DND-41 (cell line): ENCODE data around the gene OXA1L.

Experiments
- EZH2 ChIP-seq: IDR thresholded peaks from 3 replicates; pipeline ENCODE4 v1.6.1; 2012; ENCODE audit warnings: borderline replicate concordance, low read depth, mild to moderate bottlenecking, moderate library complexity, low read length, inconsistent platforms; ENCODE audit not compliant: severe bottlenecking
- TF ChIP-seq, protein P1 (sequence below): IDR thresholded peaks from 2 replicates; pipeline ENCODE4 v1.5.1; 2012; ENCODE audit warnings: borderline replicate concordance, low read length, moderate library complexity, mild to moderate bottlenecking; ENCODE audit not compliant: poor library complexity, severe bottlenecking; ENCODE audit errors: extremely low read depth

- TF ChIP-seq, protein P1, sequence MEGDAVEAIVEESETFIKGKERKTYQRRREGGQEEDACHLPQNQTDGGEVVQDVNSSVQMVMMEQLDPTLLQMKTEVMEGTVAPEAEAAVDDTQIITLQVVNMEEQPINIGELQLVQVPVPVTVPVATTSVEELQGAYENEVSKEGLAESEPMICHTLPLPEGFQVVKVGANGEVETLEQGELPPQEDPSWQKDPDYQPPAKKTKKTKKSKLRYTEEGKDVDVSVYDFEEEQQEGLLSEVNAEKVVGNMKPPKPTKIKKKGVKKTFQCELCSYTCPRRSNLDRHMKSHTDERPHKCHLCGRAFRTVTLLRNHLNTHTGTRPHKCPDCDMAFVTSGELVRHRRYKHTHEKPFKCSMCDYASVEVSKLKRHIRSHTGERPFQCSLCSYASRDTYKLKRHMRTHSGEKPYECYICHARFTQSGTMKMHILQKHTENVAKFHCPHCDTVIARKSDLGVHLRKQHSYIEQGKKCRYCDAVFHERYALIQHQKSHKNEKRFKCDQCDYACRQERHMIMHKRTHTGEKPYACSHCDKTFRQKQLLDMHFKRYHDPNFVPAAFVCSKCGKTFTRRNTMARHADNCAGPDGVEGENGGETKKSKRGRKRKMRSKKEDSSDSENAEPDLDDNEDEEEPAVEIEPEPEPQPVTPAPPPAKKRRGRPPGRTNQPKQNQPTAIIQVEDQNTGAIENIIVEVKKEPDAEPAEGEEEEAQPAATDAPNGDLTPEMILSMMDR = no peak
- TF ChIP-seq EZH2 = no peak
Observed at GRCh38 chr14:22802860-22803686, 36.6 kb downstream of the OXA1L start.
